HG03196 (cell line): ENCODE measurements around the gene SYT7.
"Not testable (repeated sequence)": the region's sequence is repeated elsewhere in the genome, so short reads cannot be mapped to it uniquely, and the experiment has no call there.

Experiments used
- ATAC-seq: cut with Tn5 transposase; IDR thresholded peaks from one replicate; pipeline ENCODE4 v1.9.1; 2021; ENCODE audit not compliant: unreplicated experiment

Gene SYT7

GRCh38 chr11:61480994-61481335 is 99.9 kb downstream of the SYT7 start:
- ATAC-seq, result no peak

- ATAC-seq, result no peak
Observed at GRCh38 chr11:61480261-61480993, 100.4 kb downstream of the SYT7 start.

GRCh38 chr11:61479360-61480058 is 101.4 kb downstream of the SYT7 start:
- ATAC-seq, result not testable (repeated sequence)

GRCh38 chr11:61477727-61478148 is 103.1 kb downstream of the SYT7 start:
- ATAC-seq, result no peak

GRCh38 chr11:61477126-61477525 is 103.8 kb downstream of the SYT7 start:
- no peak for ATAC-seq

DNA sequence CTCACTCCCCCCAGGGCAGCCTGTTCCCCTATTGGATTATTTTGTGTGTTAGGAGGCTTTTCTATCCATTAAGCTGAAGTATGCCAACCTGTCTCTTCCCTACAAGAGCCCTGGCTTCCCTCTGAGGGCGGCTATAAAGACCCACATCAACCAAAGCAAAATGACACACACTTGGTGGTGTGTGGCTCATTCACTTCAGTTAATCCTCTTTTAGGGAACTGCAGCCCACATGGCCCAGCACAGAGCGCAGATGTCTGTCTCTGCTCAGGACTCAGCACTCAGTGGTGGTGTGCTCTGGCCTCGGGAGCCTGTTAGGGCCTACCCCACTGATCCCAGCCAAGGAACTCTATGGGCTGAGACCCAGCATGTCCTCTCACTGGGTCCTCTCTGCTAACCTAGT is 104.5 kb downstream of the SYT7 start:
- ATAC-seq, result no peak

- no peak for ATAC-seq
Observed at GRCh38 chr11:61475433-61475832, 105.4 kb downstream of the SYT7 start.

GRCh38 chr11:61474013-61474643 is 106.7 kb downstream of the SYT7 start:
- no peak for ATAC-seq

DNA sequence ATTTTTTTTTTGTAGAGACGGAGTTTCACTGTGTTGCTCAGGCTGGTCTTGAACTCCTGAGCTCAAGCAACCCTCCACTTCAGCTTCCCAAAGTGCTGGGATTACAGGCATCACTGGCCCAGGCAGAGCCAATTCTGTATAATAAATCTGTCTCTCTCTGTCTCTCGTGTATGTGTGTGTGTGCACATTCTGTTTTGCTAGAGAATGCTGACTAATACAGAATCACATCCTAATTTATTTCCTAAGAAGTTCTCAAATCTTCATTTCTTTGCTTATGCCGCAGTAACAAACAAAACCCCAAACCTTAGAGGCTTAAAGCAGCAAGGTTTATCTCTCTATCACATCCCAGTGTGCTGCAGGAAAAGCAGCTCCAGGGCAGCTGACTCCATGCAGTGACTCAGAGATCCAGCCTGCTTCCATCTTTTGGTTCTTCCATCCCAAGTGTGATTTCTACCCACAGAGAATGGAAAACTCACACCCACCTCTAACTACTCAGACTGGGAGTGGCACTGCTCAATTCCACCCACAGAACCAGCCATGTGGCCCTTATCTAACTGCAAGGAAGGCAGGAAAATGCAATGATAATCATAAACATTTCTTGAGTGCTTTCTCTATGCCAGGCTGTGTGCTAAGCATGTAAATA is 107.4 kb downstream of the SYT7 start:
- ATAC-seq, result no peak

DNA sequence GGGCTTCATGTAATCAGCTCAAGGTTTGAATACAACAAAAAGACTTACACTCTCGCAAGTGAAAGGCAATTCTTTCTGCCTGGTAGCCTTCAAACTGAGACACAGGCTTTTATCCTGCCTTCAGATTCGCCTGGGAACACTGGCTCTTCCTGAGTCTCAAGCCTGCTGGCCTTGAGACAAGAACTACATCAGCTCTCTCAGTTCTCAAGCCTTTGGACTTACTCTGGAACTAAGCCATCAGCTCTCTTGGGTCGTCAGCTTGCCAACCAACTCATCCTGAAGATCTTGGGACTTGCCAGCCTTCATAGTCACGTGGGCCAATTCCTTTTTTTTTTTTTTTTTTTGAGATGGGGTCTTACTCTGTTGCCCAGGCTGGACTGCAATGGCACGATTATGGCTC is 108.0 kb downstream of the SYT7 start:
- no peak for ATAC-seq

DNA sequence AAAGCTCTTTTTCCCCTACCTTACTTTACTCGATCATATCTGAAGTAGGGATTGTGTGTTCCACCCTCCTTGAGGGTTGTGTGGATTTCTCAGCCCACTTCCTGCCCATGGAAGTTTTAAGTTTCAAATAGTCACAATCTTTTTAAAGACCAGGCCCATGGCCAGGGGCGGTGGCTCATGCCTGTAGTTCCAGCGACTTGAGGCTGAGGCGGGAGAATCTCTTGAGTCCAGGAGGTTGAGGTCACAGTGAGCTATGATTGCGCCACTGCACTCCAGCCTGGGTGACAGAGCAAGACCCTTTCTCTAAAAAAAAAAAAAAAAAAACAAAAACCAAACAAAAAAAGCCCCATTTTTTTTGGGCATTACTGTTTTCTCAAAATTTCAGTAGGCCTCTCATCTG is 108.6 kb downstream of the SYT7 start:
- ATAC-seq, result no peak

DNA sequence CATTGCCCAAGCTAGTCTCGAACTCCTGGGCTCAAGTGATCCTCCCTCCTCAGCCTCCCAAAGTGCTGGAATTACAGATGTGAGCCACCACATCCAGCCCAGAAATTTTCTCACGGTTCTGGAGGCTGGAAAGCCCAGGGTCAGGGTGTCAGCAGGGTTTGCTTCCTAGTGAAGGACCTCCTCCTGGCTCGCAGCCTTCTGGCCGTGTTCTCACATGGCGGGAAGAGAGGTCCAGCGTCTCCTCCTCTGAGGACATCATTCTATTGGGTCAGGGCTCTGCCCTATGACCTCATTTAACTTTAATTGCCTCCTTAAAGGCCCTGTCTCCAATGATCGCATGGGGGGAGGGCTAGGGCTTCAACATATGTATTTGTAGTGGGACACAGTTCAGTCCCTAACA is 112.9 kb downstream of the SYT7 start:
- ATAC-seq, result no peak

DNA sequence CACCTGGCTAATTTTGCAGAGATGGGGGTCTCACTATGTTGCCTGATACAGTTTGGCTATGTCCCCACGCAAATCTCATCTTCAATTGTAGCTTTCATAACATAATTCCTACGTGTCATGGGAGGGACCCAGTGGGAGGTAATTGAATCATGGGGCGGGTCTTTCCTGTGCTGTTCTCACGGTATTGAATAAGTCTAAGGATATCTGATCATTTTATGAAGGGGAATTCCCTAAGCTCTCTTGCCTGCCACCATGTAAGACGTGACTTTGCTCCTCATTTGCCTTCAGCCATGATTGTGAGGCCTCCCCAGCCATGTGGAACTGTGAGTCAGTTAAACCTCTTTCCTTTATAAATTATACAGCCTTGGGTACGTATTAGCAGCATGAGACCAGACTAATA is 113.3 kb downstream of the SYT7 start:
- ATAC-seq, result not testable (repeated sequence)
